Measurements from ENCODE around the gene TCF3. TPM values are rescaled to one million over a fixed set of nuclear protein-coding genes. Genes with fewer than 3 reads are reported as not detected.

TCF3 gene
- polyA plus RNA-seq, 3 donors = 2.4 to 36.2 (median 3.3) TPM

DNA sequence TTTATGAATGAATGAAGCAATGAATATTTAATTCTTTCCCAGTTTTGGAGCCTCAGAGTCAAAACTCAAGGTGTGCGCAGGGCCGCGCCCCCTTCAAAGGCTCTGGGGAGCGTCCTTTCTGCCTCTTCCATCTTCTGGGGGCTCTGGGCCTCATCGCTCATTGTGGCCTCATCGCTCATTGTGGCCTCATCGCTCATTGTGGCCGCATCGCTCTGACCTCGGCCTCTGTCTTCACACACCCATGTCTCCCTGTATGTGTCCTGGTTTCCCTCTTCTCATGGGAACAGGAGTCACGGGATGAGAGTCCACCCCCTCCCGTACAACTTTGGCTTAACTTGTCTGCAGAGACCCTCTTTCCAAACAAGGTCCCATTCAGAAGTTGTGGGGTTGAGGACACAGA is 81.1 kb downstream of the TCF3 start:
- WGBS (ENCODE audit: insufficient coverage) = 91% methylated on average over 10 of the region's 12 CpGs
- Histone ChIP-seq H3K79me2 (ENCODE audit: insufficient read depth, low read length) (no peaks in the 10 kb centered on the region), H3K4me3 (replicated peaks in 1 of 3; ENCODE audit: low read depth in 2 of 3, low read length in 3 of 3) (no peak overlapping the region), H3K27me3 (ENCODE audit: control insufficient read depth in 2 of 2, insufficient read depth in 2 of 2, low read length in 2 of 2) (peaks cover 3 to 18% of the 10 kb centered on the region in 2 donors), H3K4me1 (ENCODE audit: control insufficient read depth in 1 of 2, insufficient read depth in 2 of 2, low read length in 2 of 2) (peaks cover 7 to 15% of the 10 kb centered on the region in 2 donors), H3K4me2 (replicated peaks; ENCODE audit: extremely low read depth, low read length, poor library complexity, severe bottlenecking) (no peak overlapping the region), H3K27ac (ENCODE audit: low read depth in 1 of 2, low read length in 2 of 2) (no peak overlapping the region), H3K36me3 (replicated peaks in 1 of 2; ENCODE audit: control insufficient read depth in 1 of 2, insufficient read depth in 2 of 2, low read length in 2 of 2) (no peaks in the 10 kb centered on the region), H3K9me3 (replicated peaks in 1 of 2; ENCODE audit: control insufficient read depth in 1 of 2, insufficient read depth in 1 of 2, low read length in 2 of 2) (no peaks in the 10 kb centered on the region), H3K9ac (ENCODE audit: insufficient read depth, low read length, poor library complexity, severe bottlenecking) (no peak overlapping the region), H4K20me1 (ENCODE audit: insufficient read depth, low read length) (no peaks in the 10 kb centered on the region), H2AFZ (ENCODE audit: insufficient read depth, low read depth, low read length, poor library complexity, severe bottlenecking) (no peak overlapping the region)
- peaks cover under 1% of the 10 kb centered on the region in 2 donors for H3K36me3 Mint-ChIP-seq
- no peak overlapping the region for H3K27ac Mint-ChIP-seq
- intact Hi-C loops (cut with micrococcal nuclease) = no loop called here
- peaks cover 3% of the 10 kb centered on the region for H3K4me1 Mint-ChIP-seq
- H3K27me3 Mint-ChIP-seq (ENCODE audit: low read depth in 3 of 3) = peaks cover 13 to 45% (median 22%) of the 10 kb centered on the region in 3 donors
- no peak for DNase-seq
- TF ChIP-seq, protein P1, sequence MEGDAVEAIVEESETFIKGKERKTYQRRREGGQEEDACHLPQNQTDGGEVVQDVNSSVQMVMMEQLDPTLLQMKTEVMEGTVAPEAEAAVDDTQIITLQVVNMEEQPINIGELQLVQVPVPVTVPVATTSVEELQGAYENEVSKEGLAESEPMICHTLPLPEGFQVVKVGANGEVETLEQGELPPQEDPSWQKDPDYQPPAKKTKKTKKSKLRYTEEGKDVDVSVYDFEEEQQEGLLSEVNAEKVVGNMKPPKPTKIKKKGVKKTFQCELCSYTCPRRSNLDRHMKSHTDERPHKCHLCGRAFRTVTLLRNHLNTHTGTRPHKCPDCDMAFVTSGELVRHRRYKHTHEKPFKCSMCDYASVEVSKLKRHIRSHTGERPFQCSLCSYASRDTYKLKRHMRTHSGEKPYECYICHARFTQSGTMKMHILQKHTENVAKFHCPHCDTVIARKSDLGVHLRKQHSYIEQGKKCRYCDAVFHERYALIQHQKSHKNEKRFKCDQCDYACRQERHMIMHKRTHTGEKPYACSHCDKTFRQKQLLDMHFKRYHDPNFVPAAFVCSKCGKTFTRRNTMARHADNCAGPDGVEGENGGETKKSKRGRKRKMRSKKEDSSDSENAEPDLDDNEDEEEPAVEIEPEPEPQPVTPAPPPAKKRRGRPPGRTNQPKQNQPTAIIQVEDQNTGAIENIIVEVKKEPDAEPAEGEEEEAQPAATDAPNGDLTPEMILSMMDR (IDR thresholded peaks at IDR 0.05) = no peak
- no peak overlapping the region for H3K4me3 Mint-ChIP-seq
- H3K9me3 Mint-ChIP-seq = peaks cover 0 to 3% (median 0%) of the 10 kb centered on the region in 7 donors

DNA sequence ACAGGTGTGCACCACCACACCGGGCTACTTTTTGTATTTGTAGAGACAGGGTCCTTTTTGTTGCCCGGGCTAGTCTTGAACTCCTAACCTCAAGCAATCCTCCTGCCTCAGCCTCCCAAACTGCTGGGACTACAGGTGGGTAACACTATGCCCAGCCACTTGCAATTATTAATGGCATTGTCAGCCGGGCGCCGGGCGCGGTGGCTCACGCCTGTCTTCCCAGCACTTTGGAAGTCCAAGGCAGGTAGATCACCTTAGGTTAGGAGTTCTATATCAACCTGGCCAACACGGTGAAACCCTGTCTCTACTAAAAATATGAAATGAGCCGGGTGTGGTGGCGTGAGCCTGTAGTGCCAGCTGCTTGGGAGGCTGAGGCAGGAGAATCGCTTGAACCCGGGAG is 81.6 kb downstream of the TCF3 start:
- Histone ChIP-seq H4K20me1 (ENCODE audit: insufficient read depth, low read length) (no peaks in the 10 kb centered on the region), H3K79me2 (ENCODE audit: insufficient read depth, low read length) (no peaks in the 10 kb centered on the region), H3K27ac (ENCODE audit: low read depth in 1 of 2, low read length in 2 of 2) (no peak overlapping the region), H3K9ac (ENCODE audit: insufficient read depth, low read length, poor library complexity, severe bottlenecking) (no peak overlapping the region), H3K4me1 (ENCODE audit: control insufficient read depth in 1 of 2, insufficient read depth in 2 of 2, low read length in 2 of 2) (peaks cover 7 to 15% of the 10 kb centered on the region in 2 donors), H3K4me3 (replicated peaks in 1 of 3; ENCODE audit: low read depth in 2 of 3, low read length in 3 of 3) (no peak overlapping the region), H3K36me3 (replicated peaks in 1 of 2; ENCODE audit: control insufficient read depth in 1 of 2, insufficient read depth in 2 of 2, low read length in 2 of 2) (no peaks in the 10 kb centered on the region), H3K4me2 (replicated peaks; ENCODE audit: extremely low read depth, low read length, poor library complexity, severe bottlenecking) (no peak overlapping the region), H2AFZ (ENCODE audit: insufficient read depth, low read depth, low read length, poor library complexity, severe bottlenecking) (no peak overlapping the region), H3K27me3 (ENCODE audit: control insufficient read depth in 2 of 2, insufficient read depth in 2 of 2, low read length in 2 of 2) (peaks cover 3 to 23% of the 10 kb centered on the region in 2 donors), H3K9me3 (replicated peaks in 1 of 2; ENCODE audit: control insufficient read depth in 1 of 2, insufficient read depth in 1 of 2, low read length in 2 of 2) (no peaks in the 10 kb centered on the region)
- H3K27ac Mint-ChIP-seq = no peak overlapping the region
- peaks cover 0 to 3% (median 0%) of the 10 kb centered on the region in 7 donors for H3K9me3 Mint-ChIP-seq
- peaks cover 13 to 51% (median 25%) of the 10 kb centered on the region in 3 donors for H3K27me3 Mint-ChIP-seq (ENCODE audit: low read depth in 3 of 3)
- DNase-seq = no peak
- no peaks in the 10 kb centered on the region for H3K36me3 Mint-ChIP-seq
- 98% methylated on average over 6 of the region's 13 CpGs for WGBS (ENCODE audit: insufficient coverage)
- H3K4me3 Mint-ChIP-seq = no peak overlapping the region
- TF ChIP-seq, protein P1 (IDR thresholded peaks at IDR 0.05) = no peak
- intact Hi-C loops (cut with micrococcal nuclease) = no loop called here
- H3K4me1 Mint-ChIP-seq = peaks cover 3% of the 10 kb centered on the region
